ENCODE measurements around the gene TPK1. TPM values are rescaled to one million over a fixed set of nuclear protein-coding genes. Genes with fewer than 3 reads are reported as not detected.

TPK1 gene
- total RNA-seq, 1 donor from 2014 or later: 2.2 TPM

DNA sequence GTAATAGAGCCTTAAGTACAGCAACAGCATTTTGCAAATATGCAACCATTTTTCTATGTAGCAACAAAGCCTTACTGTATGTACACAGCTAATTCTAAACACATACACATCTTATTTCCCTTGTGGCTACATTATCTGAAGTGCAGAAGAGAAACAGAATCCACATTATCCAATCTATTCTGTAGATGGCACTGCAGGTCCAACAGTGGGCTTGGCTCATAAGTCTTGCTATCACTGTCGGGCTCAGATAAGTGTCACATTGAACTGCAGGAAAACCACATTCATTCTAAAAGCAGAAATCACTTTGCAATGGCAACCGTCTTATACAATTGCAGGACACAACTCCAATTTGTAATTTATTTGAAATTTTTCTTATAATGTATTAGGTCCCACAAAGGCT, 322.5 kb downstream of the TPK1 start:
- Mint-ChIP-seq H3K9me3 (ENCODE audit: unreplicated experiment) (no peaks in the 10 kb centered on the region), H3K27ac (ENCODE audit: unreplicated experiment) (no peak overlapping the region), H3K36me3 (ENCODE audit: low read depth, unreplicated experiment) (no peaks in the 10 kb centered on the region), H3K4me1 (ENCODE audit: low read depth, unreplicated experiment) (no peaks in the 10 kb centered on the region), H3K27me3 (ENCODE audit: low read depth, unreplicated experiment) (no peaks in the 10 kb centered on the region), H3K4me3 (ENCODE audit: unreplicated experiment) (no peak overlapping the region)
- Histone ChIP-seq H3K4me3 (ENCODE audit: insufficient read depth, low read depth, low read length) (no peak overlapping the region), H3K4me1 (ENCODE audit: insufficient read depth, low read length) (no peaks in the 10 kb centered on the region), H3K79me2 (ENCODE audit: insufficient read depth, low read length) (no peaks in the 10 kb centered on the region), H2AFZ (ENCODE audit: low read depth, low read length) (no peak overlapping the region), H3K27ac (ENCODE audit: low read depth, low read length) (no peak overlapping the region), H3K4me2 (ENCODE audit: low read length) (no peak overlapping the region), H3K9me3 (ENCODE audit: insufficient read depth, low read depth, low read length) (no peaks in the 10 kb centered on the region), H3K9ac (ENCODE audit: low read length) (no peak overlapping the region), H3K27me3 (ENCODE audit: insufficient read depth, low read length) (no peaks in the 10 kb centered on the region), H4K20me1 (ENCODE audit: insufficient read depth, low read length) (no peaks in the 10 kb centered on the region), H3K36me3 (ENCODE audit: insufficient read depth, low read length) (no peaks in the 10 kb centered on the region)
- no peak for DNase-seq (ENCODE audit: low read depth)
- no peak for TF ChIP-seq EZH2 (IDR thresholded peaks at IDR 0.05; ENCODE audit: insufficient read depth, low read length)
- TF ChIP-seq, protein P1, sequence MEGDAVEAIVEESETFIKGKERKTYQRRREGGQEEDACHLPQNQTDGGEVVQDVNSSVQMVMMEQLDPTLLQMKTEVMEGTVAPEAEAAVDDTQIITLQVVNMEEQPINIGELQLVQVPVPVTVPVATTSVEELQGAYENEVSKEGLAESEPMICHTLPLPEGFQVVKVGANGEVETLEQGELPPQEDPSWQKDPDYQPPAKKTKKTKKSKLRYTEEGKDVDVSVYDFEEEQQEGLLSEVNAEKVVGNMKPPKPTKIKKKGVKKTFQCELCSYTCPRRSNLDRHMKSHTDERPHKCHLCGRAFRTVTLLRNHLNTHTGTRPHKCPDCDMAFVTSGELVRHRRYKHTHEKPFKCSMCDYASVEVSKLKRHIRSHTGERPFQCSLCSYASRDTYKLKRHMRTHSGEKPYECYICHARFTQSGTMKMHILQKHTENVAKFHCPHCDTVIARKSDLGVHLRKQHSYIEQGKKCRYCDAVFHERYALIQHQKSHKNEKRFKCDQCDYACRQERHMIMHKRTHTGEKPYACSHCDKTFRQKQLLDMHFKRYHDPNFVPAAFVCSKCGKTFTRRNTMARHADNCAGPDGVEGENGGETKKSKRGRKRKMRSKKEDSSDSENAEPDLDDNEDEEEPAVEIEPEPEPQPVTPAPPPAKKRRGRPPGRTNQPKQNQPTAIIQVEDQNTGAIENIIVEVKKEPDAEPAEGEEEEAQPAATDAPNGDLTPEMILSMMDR (IDR thresholded peaks at IDR 0.05; ENCODE audit: insufficient read depth, low read depth, low read length): no peak
- FAIRE-seq: no peak

DNA sequence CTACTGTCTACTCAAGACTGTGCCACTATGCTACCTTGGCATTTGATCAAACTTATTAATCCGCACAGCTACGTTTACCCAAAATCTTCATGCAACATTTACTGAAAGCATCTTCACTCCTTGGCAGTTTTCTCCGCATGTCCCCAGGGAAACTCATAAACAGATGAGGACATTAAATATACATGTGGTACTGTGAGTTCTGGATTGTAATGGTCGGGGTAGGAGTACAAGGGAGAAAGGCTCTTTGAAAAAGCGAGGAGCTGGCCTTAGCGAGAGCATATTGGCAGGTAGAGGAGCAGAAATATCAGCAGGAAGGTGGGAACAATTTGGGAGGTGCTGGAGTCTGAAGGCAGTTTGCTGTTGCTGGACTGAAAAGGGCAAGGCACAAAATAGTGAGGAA, 325.2 kb downstream of the TPK1 start:
- no peaks in the 10 kb centered on the region for H3K27me3 Mint-ChIP-seq (ENCODE audit: low read depth, unreplicated experiment)
- H3K36me3 ChIP-seq (ENCODE audit: insufficient read depth, low read length): no peaks in the 10 kb centered on the region
- TF ChIP-seq EZH2 (IDR thresholded peaks at IDR 0.05; ENCODE audit: insufficient read depth, low read length): no peak
- TF ChIP-seq, protein P1 (IDR thresholded peaks at IDR 0.05; ENCODE audit: insufficient read depth, low read depth, low read length): no peak
- no peak overlapping the region for H3K27ac Mint-ChIP-seq (ENCODE audit: unreplicated experiment)
- H3K9me3 Mint-ChIP-seq (ENCODE audit: unreplicated experiment): no peaks in the 10 kb centered on the region
- H3K4me1 Mint-ChIP-seq (ENCODE audit: low read depth, unreplicated experiment): no peaks in the 10 kb centered on the region
- H3K36me3 Mint-ChIP-seq (ENCODE audit: low read depth, unreplicated experiment): no peaks in the 10 kb centered on the region
- H3K4me3 ChIP-seq (ENCODE audit: insufficient read depth, low read depth, low read length): no peak overlapping the region
- H3K9ac ChIP-seq (ENCODE audit: low read length): no peak overlapping the region
- H3K27ac ChIP-seq (ENCODE audit: low read depth, low read length): no peak overlapping the region
- no peaks in the 10 kb centered on the region for H3K9me3 ChIP-seq (ENCODE audit: insufficient read depth, low read depth, low read length)
- DNase-seq (ENCODE audit: low read depth): no peak
- no peaks in the 10 kb centered on the region for H3K79me2 ChIP-seq (ENCODE audit: insufficient read depth, low read length)
- no peaks in the 10 kb centered on the region for H4K20me1 ChIP-seq (ENCODE audit: insufficient read depth, low read length)
- no peaks in the 10 kb centered on the region for H3K4me1 ChIP-seq (ENCODE audit: insufficient read depth, low read length)
- no peak for FAIRE-seq
- no peak overlapping the region for H2AFZ ChIP-seq (ENCODE audit: low read depth, low read length)
- H3K27me3 ChIP-seq (ENCODE audit: insufficient read depth, low read length): no peaks in the 10 kb centered on the region
- no peak overlapping the region for H3K4me3 Mint-ChIP-seq (ENCODE audit: unreplicated experiment)
- no peak overlapping the region for H3K4me2 ChIP-seq (ENCODE audit: low read length)

- H3K4me3 ChIP-seq (ENCODE audit: insufficient read depth, low read depth, low read length): no peak overlapping the region
- no peaks in the 10 kb centered on the region for H3K4me1 ChIP-seq (ENCODE audit: insufficient read depth, low read length)
- no peak overlapping the region for H3K4me2 ChIP-seq (ENCODE audit: low read length)
- DNase-seq (ENCODE audit: low read depth) (no peak), FAIRE-seq (no peak)
- no peaks in the 10 kb centered on the region for H3K9me3 ChIP-seq (ENCODE audit: insufficient read depth, low read depth, low read length)
- no peak overlapping the region for H3K27ac Mint-ChIP-seq (ENCODE audit: unreplicated experiment)
- no peaks in the 10 kb centered on the region for H3K36me3 Mint-ChIP-seq (ENCODE audit: low read depth, unreplicated experiment)
- no peaks in the 10 kb centered on the region for H3K79me2 ChIP-seq (ENCODE audit: insufficient read depth, low read length)
- no peaks in the 10 kb centered on the region for H3K4me1 Mint-ChIP-seq (ENCODE audit: low read depth, unreplicated experiment)
- no peak overlapping the region for H2AFZ ChIP-seq (ENCODE audit: low read depth, low read length)
- TF ChIP-seq, protein P1 (IDR thresholded peaks at IDR 0.05; ENCODE audit: insufficient read depth, low read depth, low read length): no peak
- H3K9me3 Mint-ChIP-seq (ENCODE audit: unreplicated experiment): no peaks in the 10 kb centered on the region
- H3K27me3 ChIP-seq (ENCODE audit: insufficient read depth, low read length): no peaks in the 10 kb centered on the region
- H4K20me1 ChIP-seq (ENCODE audit: insufficient read depth, low read length): no peaks in the 10 kb centered on the region
- no peak overlapping the region for H3K4me3 Mint-ChIP-seq (ENCODE audit: unreplicated experiment)
- no peaks in the 10 kb centered on the region for H3K36me3 ChIP-seq (ENCODE audit: insufficient read depth, low read length)
- no peak overlapping the region for H3K9ac ChIP-seq (ENCODE audit: low read length)
- H3K27me3 Mint-ChIP-seq (ENCODE audit: low read depth, unreplicated experiment): no peaks in the 10 kb centered on the region
- no peak overlapping the region for H3K27ac ChIP-seq (ENCODE audit: low read depth, low read length)
Observed at GRCh38 chr7:144508702-144509101, 327.2 kb downstream of the TPK1 start.

Measured in astrocyte (in vitro differentiated cells and primary cell).